ENCODE measurements around the gene BOD1L1.

- TF ChIP-seq EZH2phosphoT487 (IDR thresholded peaks at IDR 0.05; ENCODE audit: insufficient read depth, low read depth): no peak
- no peak for TF ChIP-seq EZH2 (IDR thresholded peaks at IDR 0.05; ENCODE audit: insufficient read depth, poor library complexity, severe bottlenecking)
Measured at GRCh38 chr4:13521047-13521446, 106.5 kb downstream of the BOD1L1 start.
